Measurements from ENCODE around the gene NHP2.

NHP2 gene

DNA sequence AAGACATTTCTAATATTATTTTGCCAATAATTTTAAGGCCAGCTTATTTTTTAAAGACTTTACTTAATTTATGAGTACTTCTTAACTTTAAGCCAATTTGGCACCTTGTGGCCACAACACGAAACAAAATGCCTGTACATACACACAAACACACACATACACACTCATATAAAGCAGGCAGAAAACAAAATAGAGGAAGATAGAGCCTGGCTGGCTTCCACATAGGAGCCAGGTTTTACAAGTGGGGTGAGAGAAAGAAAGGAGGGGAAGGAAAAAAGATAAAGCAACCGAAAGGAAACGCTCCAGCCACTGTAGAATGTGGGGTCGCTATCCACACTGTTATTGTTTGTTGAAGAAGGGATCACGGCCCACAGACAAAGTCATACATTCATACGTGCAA lies 23.1 kb upstream of the NHP2 start:
- no peak for DNase-seq (ENCODE audit: low read depth in 2 of 2)

DNA sequence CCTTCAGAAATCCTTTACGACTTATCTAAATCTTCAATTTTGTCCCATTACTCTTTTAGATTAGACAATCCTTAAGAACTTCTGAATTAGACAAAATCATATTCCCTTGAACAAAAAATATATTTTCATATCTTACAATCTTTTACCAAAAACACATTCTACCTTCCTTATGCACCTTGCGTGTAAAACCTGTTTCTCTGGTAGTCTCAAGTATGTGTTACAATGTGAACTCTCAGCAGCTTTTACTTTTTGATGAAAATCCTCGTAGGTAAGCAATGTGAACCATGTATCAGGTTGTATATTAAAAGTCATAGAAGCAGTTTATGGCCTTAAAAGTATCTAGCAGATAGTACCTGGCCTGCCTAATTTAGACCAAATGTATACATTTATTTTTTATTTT lies 20.8 kb upstream of the NHP2 start:
- no peak for DNase-seq (ENCODE audit: low read depth in 2 of 2)

DNA sequence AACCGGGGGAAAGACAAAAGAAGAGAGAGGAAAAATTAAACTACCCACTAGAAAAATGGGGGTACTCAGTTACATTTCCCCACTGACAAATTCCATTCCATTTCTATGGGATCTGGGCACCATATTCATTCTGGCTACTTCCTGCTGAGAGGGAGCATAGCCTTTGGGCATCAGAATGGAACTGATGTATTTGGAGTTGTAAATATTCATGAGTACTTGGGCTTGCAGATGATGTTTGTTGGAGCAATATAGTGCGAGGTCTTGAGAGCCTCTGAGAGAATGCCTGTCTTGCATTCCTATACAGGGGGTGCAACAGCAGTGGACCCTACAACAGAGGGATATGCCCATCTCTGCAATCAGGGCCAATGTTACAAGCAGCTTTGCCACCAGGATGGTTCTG lies 16.8 kb upstream of the NHP2 start:
- no peak for DNase-seq (ENCODE audit: low read depth in 2 of 2)

DNA sequence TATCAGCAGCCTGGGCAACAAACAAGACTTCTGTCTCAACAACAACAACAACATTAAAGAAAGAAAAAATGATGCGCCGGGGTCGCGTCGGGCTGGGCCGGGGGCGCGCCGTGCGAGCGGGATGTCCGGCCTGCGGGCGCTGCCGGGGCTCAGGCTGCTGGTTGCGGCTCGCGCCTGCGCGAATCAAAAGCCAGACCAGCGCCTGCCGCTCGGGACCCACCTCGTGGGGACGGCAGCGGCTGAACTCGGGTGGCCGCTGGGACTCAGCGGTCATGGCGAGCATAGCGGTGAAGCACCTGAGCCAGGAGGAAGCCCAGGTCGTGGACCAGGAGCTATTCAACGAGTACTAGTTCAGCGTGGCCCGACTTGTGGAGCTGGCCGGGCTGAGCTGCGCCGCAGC lies 11.9 kb upstream of the NHP2 start:
- DNase-seq (ENCODE audit: low read depth in 2 of 2) = no peak

DNA sequence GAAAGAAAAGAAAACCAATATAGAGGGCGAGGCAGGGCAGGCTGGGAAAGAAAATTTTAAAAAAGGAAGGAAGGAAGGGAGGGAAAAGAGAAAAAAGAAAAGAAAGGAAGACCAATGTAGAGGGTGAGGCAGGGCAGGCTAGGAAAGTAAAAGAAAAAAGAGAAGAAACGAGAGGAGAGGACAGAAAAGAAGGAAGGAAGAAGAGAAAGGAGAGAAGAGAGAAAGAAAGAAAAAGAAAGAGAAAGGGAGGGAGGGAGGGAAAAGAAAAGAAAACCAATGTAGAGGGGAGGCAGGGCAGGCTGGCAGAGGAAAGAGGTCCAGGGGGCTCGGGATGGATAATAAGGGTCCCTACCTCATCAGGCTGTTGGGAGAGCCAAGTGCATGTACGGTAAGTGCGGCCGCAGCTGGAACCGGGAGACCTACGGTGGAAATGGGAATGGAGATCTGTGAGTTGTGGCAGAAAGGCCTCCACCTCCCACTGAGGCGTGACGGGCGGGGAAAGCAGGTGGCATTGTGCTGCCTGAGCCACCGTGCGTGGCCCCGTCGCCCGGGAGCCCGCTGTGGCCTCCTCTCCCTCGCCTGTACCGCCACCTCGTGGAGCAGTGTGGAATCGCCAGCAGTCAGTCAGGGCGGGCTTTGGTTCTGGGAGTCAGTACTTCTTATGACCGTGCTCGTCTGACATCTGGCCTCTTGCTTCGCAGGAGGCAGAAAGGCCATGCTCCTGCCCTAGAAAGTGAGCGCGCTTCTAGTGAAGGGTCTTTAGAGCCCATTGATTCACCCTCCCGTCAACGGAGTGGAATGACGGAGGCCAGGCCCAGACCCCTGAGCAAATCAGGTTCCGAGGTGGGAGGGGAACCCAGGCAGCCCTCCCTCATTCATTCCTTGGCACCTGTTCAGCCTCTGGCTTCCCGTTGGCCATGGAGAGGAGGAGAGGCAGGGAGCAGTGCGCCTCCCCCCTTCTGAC lies 10.4 kb upstream of the NHP2 start:
- DNase-seq (ENCODE audit: low read depth in 2 of 2) = peak; percentile 4 to 20

DNA sequence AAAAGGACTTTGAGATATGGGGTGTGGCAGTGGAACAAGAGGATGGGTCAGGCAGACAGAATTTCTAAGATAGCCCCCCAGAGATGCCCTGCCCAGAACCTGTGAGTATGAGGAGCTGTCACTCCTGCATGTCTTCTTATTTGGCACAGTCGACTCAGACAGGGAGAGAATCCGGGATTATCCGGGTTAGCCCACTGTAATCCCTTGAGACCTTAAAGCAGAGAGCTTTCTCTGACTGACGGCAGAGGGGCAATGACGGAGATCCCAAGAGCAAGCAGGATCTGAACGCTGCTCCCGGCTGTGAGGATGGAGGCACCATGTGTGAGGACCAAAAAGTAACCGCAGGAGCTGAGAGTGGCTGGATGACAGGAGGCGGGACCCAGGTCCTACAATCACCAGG lies 8.8 kb upstream of the NHP2 start:
- no peak for DNase-seq (ENCODE audit: low read depth in 2 of 2)

DNA sequence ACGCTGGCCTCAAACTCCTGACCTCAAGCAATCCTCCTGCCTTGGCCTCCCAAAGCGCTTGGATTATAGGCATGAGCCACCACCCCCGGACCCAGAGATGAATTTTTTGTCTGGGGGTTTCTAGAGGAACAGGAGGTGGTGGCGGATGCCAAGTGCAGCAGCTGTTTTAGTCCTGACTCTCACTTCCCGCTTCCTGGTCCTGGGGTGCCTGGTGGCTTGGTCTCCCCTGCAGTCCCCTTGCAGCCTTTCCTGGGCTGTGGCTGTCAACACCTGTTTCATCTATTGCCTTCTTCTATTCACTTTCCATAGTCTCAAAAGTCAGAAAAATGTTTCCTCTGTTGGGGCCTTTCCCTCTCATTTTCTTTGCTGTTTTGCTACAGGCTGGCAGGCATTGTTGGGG lies 6.5 kb upstream of the NHP2 start:
- DNase-seq (ENCODE audit: low read depth in 2 of 2) = no peak

DNA sequence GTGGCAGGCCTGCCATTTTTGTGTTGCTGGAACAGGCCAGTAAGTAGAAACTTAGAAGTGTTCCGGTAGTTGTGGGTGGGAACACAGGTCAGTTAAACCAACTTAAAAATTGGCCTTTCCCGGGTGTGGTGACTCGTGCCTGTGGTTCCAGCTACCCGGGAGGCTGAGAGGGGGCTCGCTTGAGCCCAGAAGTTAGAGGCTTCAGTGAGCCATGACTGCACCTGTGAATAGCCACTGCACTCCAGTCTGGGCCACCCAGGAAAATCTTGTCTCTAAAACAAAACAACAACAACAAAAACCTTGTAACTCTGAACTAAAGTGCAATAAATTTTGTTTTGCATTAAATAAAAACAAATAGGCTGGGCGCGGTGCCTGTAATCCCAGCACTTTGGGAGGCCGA lies 1.4 kb upstream of the NHP2 start:
- DNase-seq (ENCODE audit: low read depth in 2 of 2) = no peak

DNA sequence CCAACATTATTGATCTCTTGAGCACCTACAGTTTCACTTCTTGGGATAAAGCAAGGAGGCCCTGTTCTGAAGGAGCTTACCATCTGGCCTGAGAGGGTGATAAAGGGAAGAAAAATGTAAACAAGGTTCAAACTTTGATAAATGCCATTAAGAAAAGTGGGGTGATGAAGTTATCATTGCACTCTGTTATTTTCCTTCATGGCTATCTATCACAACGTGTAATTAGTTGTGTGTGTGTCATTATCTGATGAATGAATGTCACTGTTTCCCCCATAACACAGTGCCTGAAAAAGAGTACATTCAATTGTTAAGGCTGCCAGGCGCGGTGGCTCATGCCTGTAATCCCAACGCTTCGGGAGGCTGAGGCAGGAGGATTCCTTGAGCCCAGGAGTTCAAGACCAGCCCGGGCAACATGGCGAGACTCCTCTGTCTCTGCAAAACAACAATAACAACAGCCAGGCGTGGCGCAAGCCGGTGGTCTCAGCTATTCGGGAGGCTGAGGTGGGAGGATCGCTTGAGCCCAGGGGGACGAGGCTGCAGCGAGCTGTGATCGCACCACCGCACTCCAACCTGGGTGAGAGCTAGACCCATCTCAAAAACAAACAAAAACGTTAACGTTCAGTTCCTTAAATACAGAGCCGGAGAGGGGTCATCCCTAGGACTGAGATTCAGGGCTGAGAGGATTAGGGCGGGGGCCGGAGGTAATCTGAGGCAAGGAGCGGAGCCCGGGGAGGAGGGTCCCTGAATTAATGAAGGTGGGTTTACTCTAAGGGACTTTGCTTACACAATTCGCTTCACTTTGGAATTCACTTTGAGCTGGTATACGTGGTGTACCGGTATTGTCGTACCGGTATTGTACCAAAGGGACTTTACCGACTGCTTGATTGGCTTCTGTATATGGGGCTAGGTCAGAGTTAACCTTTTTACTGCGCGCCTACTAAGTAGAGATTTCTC lies 917 bp downstream of the NHP2 start:
- no peak for DNase-seq (ENCODE audit: low read depth in 2 of 2)

DNA sequence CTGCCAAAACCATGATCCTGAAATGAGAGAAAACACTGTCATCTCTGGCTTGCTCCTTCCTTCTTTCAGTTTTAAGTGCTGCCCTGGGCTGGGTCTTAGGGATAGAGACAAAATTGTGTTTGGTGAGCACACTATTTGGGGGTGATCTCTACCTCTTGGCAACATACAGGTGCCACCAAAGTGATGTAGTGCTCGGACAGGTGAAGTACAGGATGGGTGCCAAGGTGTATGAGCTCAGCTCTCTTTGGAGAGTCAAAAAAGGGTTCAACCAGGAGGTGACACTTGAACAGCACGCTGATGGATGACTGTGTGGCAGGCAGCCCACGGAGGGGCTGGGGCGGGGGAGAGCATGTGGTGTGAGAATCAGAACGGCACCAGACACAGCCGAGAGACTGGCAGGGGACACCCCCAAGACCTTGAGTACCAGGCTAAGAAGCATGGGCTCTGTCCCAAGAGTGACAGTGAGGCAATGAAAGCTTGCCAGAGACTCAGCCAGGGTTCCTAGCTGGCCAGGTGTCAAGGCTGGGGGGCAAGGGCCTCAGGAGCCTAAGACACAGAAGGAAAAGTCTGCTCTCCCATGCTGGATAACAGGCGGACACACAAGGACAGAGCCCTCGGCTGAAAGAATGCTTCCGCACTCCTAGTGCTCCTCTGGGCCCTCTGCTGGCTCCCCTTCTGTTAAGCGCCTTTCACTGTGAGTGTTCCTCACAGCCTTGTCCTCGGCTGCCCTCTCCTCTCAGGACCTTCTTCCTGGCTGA lies 2.5 kb downstream of the NHP2 start:
- no peak for DNase-seq (ENCODE audit: low read depth in 2 of 2)

DNA sequence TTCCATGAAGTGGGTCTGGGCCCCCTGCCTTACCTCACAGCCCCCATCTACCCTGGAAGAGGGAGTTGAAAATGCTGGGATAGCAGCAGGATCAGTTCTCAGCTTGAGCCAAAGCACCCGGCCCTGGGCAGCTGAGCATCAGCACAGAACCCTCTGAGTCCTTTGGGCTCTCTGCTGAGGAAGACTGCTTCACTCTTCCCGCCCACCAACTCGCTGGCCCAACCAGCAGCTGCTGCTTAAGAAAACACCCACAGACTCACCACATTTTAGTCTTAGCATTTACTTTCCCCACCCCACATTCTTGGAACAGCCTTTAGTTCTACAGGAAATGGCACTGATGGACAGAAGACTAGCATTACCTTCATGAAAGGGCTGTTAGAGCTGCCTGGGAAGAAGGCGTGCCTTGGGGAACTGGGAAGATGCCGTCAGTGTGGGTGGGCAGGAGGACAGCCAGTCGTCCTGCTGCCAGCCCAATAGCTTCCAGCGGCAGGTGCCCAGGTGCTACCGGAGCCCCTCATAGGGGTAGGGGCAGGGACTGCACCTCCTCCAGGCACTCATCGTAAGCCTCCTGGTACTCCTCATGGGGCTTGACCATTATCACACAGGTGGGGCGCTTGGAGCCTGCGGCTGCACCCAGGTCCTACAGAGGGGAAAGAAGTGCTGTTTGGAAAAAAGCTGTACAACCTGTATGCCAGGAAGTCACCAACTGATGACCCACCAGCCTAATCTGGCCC lies 4.3 kb downstream of the NHP2 start:
- no peak for DNase-seq (ENCODE audit: low read depth in 2 of 2)

DNA sequence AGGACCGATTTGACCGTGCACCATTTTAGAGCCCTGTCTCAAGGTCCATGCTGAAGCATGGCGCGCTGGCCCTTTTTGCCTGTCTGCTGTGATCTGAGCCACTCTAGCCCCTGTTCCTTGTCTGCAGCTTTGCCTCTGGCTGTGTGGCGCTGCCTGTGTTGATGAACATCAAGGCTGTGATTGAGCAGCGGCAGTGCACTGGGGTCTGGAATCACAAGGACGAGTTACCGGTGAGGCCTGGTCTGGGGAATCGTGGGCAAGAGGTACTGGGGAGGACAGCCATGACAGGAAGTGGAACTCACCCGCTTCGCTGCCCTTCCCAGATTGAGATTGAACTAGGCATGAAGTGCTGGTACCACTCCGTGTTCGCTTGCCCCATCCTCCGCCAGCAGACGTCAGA lies 6.3 kb downstream of the NHP2 start:
- DNase-seq (ENCODE audit: low read depth in 2 of 2) = no peak

DNA sequence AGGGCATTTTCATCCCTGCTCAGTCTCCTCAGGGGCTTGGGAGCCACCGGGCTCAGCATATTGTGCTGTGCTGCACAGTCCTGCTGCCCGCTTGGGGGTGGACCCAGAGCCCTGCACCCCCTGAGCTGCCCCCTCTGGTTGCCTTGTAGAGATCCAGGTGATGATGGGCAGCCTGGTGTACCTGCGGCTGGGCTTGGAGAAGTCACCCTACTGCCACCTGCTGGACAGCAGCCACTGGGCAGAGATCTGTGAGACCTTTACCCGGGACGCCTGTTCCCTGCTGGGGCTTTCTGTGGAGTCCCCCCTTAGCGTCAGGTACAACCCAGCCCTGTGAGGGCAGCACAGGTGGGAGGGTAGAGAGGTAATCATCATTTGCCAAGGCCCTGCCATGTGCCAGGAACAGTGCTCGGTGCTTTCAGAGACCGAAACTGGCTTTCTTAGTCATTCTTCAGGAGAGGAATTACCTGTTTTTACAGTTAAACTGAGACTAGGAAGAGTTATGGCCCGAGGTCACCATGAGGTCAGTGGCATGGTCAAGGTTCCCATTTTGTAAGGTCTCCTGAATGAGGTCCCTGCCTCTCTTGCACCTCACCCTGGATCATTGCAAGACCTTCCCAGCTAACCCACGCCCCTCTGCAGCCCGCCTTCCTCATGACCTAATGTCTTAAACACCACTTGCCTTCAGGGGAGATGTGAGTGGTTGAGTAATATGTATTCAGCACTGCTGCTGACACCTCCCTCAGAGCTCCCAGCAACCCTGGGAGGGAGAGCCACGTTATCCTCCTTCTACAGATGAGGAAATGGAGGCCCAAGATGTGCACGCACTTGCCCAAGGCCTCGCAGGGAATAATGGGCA lies 7.5 kb downstream of the NHP2 start:
- DNase-seq (ENCODE audit: low read depth in 2 of 2) = no peak

DNA sequence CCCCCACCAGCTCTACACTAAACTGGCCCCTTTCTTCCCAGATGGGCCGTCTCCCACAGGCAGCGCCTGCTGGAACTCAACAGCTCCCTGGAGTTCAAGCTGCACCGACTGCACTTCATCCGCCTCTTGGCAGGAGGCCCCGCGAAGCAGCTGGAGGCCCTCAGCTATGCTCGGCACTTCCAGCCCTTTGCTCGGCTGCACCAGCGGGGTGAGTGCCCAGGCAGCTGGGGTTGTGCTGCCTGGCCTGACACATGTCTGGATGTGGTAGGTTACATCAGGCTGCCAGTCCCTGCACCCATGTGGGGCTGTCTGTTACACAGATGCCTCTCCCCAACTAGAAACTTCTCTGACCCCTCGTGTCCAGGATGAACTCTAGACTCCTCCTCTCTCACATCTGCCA lies 9.8 kb downstream of the NHP2 start:
- DNase-seq (ENCODE audit: low read depth in 2 of 2) = no peak

DNA sequence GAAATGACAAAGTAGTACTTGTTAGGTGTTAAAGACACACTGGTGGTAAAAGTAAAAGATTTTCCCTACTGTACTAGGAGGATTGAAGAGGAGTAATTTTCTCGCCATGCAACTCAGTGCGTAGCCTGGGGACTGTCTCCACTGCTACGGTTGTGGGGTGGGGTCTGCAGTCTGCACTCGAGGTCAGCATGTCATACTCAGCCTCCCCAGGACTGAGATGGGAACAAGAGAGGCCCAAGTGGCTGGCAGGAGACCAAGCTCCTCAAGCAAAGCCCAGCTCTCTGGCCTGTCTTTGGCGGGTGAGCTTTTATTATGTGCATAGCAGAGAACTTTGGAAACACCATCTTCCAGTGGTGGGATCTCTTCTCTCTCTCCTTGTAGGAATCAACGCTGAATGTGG lies 10.4 kb downstream of the NHP2 start:
- no peak for DNase-seq (ENCODE audit: low read depth in 2 of 2)

DNA sequence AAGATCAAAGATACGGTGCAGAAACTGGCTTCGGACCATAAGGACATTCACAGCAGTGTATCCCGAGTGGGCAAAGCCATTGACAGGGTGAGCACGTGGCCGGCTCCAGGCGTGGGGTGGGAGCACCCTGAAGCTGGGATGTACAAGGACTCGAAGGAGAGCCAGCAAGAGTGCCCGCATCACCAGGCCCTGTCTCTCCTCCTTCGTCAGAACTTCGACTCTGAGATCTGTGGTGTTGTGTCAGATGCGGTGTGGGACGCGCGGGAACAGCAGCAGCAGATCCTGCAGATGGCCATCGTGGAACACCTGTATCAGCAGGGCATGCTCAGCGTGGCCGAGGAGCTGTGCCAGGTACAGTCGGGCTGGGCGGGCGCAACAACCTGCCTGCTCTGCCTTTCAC lies 11.0 kb downstream of the NHP2 start:
- DNase-seq (ENCODE audit: low read depth in 2 of 2) = no peak

DNA sequence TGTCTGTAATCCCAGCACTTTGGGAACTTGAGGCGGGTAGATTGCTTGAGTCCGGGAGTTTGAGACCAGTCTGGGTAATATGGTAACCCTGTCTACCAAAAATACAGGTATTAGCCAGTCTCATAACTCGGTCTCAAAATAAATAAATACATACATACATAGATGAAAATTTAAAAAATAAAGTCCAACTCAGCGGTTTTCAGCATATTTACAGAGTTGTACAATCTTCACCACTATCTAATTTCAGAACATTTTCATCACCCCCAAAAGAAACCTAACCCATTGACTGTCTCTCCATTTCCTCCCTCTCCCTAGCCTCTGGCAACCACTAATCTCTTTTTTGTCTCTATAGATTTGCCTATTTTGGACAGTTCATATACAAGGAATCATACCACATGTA lies 12.1 kb downstream of the NHP2 start:
- DNase-seq (ENCODE audit: low read depth in 2 of 2) = no peak

DNA sequence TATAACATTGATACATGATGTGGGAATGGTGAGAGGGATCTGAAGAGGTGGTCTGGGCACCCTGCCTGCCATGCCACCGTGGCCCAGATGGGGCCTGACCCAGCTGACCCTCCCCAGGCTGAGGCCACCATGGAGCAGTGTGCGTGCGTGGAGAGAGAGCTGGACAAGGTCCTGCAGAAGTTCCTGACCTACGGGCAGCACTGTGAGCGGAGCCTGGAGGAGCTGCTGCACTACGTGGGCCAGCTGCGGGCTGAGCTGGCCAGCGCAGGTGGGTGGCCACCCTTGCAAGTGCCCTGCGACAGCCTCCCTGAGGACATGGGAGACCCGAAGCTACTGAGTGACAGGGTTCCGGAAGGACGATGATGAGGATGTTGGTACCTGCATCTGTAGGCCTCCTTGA lies 15.7 kb downstream of the NHP2 start:
- DNase-seq (ENCODE audit: low read depth in 2 of 2) = no peak

DNA sequence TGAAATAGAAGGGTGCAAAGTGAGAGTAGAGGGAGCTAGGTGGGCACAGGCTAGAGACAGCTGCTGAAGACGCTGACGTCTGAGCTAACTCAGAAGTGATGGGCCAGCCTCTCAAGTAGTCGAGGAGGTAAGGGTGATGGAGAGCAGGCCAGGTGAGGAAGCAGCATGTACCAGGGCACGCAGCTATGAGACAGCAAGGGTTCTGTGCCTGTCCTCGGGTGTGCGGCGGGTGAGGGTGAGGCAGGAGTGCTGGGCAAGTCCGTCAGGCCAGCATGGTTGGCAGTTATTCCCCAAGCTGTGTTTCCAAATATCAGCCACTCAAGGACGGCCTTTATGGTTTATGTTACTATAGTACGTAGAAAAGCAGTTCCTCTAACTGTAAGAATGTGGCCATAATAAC lies 16.7 kb downstream of the NHP2 start:
- DNase-seq (ENCODE audit: low read depth in 2 of 2) = no peak

DNA sequence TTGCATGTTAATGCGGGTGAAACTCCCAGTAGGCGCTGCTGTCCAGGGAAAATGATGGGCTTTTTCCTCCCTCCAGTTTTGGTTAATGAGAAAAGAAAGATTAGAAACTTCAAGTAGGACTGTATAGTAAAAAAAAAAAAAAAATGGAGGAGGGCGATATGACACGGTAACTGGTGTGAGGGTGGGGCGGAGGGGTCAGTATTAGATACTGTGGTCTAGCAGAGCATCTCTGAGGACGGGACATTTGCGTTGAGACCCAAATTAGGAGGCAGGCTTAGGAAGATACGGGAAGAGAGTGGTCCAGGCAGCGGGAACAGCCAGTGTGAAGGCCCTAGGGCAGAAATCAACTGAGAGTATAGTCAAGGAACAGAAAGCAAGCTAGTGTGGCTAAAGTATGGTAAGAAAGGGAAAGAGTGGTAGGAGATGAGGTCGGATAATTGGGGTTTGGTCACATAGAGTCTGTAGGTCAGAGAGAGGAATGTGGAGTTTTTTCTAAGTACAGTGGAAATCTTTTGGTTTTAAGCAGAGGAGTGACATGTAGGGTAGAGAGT lies 22.2 kb downstream of the NHP2 start:
- no peak for DNase-seq (ENCODE audit: low read depth in 2 of 2)

All from fibroblast of skin of left biceps (primary cell).